GM23248 (cell line): ENCODE data around the gene TRIM38.

ENCODE experiments used
- EZH2 ChIP-seq: fragments of 200-600 bp; sonication (generic); IDR thresholded peaks from 2 replicates; pipeline ENCODE4 v1.6.1; 2018; ENCODE audit warnings: antibody characterized with exemption, mild to moderate bottlenecking; ENCODE audit not compliant: insufficient read depth, poor library complexity, severe bottlenecking
- EZH2phosphoT487 ChIP-seq: fragments of 200-600 bp; sonication (generic); IDR thresholded peaks from 2 replicates; pipeline ENCODE4 v1.6.1; 2018; ENCODE audit warnings: antibody characterized with exemption, moderate library complexity, mild to moderate bottlenecking, low read depth; ENCODE audit not compliant: insufficient read depth

DNA sequence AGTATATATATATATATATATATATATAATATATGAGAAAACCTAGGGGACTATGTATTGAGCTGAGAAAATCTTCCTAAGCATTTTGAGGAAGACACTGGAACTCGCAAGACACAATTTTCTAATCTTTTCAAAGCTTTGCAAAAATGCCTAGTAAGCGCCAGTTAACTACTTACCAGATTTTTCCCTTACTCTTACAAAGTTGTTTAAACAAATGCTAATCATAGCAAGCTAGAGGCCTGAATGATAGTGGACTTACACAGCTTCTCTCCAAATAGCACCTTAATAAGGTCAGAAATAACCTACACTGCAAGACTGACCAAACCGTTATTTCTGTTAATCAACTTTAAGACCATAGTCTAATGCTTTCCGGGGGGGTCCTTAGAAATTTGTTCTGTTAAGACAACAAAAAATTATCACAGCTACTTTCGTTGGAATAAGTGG lies 68.6 kb downstream of the TRIM38 start:
- TF ChIP-seq EZH2 = no peak
- no peak for TF ChIP-seq EZH2phosphoT487
